ENCODE results near the gene SLC9A8.

SLC9A8 gene

DNA sequence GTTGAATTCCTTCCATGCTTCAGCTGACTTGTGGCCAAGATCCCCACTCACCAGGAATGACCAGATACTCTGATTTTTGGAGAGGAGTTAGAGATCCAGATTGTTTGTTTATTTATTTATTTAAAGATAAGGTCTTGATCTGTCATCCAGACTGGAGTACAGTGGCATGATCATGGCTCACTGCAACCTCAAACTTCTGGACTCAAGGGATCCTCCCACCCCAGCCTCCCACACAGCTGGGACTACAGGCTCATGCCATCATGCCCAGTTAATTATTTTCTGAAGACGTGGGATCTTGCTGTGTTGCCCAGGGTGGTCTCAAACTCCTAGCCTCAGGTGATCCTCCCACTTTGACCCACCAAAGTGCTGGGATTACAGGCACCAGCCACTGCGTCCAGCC is 106.8 kb downstream of the SLC9A8 start:
- no peak for FAIRE-seq
- no peak for TF ChIP-seq TAF1 (IDR thresholded peaks at IDR 0.05; ENCODE audit: borderline replicate concordance, low read depth, low read length)
- DNase-seq (ENCODE audit: insufficient read length), result no peak

DNA sequence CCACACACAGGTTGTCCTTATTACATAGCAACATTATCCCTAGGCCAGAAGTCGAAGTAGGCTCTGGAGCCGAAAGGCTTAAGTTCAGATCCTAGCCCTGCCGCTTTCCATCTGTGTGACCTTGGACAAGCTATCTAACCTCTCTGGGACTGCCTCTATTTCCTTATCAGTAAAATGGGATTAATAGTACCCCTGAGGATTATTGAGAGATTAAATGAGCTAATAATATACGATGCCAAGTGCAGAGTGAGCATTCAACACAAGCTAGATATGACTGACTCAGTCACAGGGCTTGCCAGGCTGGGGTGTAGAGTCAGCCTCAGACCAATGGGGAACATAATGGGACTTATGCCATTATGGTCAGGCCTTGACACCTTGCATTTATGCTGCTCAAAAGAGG is 111.6 kb downstream of the SLC9A8 start:
- no peak for TF ChIP-seq POLR2AphosphoS5 (IDR thresholded peaks at IDR 0.05; ENCODE audit: low read depth, low read length)
- no peak for TF ChIP-seq TAF1 (IDR thresholded peaks at IDR 0.05; ENCODE audit: borderline replicate concordance, low read depth, low read length)
- no peak for TF ChIP-seq POLR2A (IDR thresholded peaks at IDR 0.05; ENCODE audit: low read depth, low read length)
- DNase-seq (ENCODE audit: insufficient read length) (no peak), FAIRE-seq (no peak)

DNA sequence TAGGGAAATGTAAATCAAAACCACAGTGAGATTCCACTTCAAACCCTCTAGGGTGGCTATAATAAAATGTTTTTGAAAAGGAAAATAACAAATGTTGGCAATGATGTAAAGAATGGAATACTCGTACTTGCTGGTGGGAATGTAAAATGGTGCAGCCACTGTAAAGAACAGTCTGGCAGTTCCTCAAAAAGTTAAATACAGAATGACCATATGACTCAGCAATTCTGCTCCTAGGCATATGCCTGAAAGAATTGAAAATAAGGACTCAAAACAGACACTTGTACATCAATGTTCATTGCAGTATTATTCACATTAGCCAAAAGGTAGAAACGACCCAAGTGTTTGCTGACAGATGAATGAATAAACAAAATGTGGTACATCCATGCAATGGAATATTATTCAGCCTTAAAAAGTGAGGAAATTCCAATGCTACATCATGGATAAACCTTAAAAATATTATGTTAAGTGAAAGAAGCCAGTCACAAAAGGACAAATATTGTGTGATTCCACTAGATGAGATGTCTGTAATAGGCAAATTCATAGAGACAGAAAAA is 113.3 kb downstream of the SLC9A8 start:
- FAIRE-seq, result no peak
- TF ChIP-seq POLR2AphosphoS5 (IDR thresholded peaks at IDR 0.05; ENCODE audit: low read depth, low read length) (no peak), POLR2A (IDR thresholded peaks at IDR 0.05; ENCODE audit: low read depth, low read length) (no peak), TAF1 (IDR thresholded peaks at IDR 0.05; ENCODE audit: borderline replicate concordance, low read depth, low read length) (no peak)
- DNase-seq (ENCODE audit: insufficient read length), result no peak

DNA sequence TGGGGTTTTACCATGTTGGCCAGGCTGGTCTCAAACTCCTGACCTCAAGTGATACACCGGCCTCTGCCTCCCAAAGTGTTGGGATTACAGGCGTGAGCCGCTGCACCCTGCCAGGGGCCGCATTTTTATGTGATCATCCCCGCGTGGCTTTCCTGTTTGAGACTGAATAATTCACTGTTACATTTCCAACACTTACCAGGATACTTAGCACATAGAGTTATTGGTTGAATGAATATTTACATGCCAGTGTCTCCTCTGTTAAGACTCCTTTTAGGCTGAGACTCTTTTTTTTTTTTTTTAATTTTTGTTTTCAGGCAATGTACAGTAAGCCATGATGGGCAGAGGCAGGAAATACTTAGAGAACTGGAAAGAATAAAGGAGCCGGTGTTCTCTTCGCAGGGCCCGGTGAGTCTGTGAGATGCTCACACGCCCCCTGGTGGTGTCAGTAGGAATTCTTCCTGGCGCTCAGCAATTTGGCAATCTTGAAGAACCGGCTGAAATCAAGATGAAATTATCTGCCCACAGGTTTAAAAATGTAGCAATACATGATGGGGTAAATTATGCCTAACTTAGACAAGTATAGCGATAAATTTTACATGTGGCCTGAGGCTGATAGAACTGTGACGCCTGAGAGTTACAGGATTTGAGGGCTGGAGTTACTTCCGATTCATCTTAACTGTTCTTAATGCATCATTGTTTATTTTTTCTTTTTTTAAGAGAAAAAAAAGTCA is 115.9 kb downstream of the SLC9A8 start:
- FAIRE-seq, result no peak
- DNase-seq (ENCODE audit: insufficient read length), result peak; percentile 48
- TF ChIP-seq POLR2A (IDR thresholded peaks at IDR 0.05; ENCODE audit: low read depth, low read length), result no peak
- TF ChIP-seq TAF1 (IDR thresholded peaks at IDR 0.05; ENCODE audit: borderline replicate concordance, low read depth, low read length), result no peak
- TF ChIP-seq POLR2AphosphoS5 (IDR thresholded peaks at IDR 0.05; ENCODE audit: low read depth, low read length), result no peak

DNA sequence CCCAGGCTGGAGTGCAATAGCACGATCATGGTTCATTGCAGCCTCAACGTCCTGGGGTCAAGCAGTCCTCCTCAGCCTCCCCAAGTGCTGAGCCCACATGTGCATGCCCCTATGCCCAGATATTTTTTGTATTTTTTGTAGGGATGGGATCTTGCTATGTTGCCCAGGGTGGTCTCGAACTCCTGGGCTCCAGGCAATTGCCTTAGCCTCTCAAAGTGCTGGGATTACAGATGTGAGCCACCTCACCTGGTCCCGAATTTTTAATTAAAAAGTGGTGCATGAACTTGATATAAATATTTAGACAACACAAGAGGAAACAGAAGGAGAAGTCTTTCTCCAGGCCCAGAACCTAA is 116.5 kb downstream of the SLC9A8 start:
- no peak for DNase-seq (ENCODE audit: insufficient read length)
- TF ChIP-seq POLR2AphosphoS5 (IDR thresholded peaks at IDR 0.05; ENCODE audit: low read depth, low read length) (no peak), TAF1 (IDR thresholded peaks at IDR 0.05; ENCODE audit: borderline replicate concordance, low read depth, low read length) (no peak), POLR2A (IDR thresholded peaks at IDR 0.05; ENCODE audit: low read depth, low read length) (no peak)
- FAIRE-seq, result no peak

DNA sequence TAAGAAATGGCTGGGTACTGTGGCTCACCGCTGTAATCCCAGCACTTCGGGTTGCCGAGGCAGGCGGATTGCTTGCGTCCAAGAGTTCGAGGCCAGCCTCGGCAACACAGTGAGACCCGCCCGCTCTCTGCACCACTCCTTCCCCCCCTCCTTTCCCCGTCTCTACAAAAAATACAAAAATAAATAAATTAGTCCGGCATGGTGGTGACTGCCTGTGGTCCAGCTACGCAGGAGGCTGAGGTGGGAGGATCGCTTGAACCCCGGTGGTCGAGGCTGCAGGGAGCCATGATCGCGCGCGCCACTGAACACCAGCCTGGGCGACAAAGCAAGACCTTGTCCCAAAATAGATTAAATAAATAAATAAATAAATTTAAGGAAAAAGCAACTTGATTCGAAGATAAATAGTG is 123.1 kb downstream of the SLC9A8 start:
- DNase-seq (ENCODE audit: insufficient read length) (no peak), FAIRE-seq (no peak)
- TF ChIP-seq POLR2AphosphoS5 (IDR thresholded peaks at IDR 0.05; ENCODE audit: low read depth, low read length) (no peak), TAF1 (IDR thresholded peaks at IDR 0.05; ENCODE audit: borderline replicate concordance, low read depth, low read length) (no peak), POLR2A (IDR thresholded peaks at IDR 0.05; ENCODE audit: low read depth, low read length) (no peak)

DNA sequence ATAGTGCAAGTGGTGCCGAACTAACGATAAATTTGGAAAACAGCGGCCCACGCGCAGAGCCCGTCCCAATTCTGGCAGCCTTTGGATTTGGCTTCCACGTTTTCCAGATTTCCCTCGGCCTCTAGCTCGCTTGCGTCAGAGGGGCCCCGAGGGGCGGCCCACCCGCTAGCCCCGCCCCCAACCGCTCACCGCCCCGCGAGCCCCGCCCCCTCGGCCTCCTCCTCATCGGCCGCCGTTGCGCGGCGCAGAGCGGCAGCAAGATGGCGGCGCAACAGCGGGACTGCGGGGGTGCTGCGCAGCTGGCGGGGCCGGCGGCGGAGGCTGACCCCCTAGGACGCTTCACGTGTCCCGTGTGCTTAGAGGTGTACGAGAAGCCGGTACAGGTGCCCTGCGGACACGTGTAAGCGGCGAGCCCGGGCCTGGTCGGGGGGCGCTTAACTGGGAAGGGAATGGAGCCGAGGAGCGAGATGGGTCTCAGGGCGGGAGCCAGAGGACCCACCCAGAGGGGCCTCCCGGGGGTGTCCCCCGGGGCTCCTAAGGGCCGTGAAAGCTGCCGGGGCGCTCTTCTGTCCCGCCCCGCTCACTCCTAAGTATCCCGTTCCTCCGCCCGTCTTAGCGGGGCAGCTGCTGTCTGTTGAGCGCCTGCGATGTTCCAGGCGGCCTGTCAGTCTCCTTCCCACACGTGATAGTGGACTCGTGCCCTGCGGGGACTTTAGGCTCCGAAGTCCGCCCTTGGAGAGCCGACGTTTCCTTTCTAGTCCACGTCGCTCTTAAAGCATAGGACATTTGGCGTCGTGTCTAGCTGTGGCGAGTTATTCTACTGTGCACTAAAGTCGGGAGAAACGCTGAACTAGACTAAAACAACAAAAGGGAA is 123.8 kb downstream of the SLC9A8 start, which contains the start of gene RNF114:
RNF114 (plus strand) TSS at position 245 of the 874 bp plus-strand sequence; CDS start at position 261, 16 bp downstream.
- FAIRE-seq (peak; percentile 67), DNase-seq (ENCODE audit: insufficient read length) (peak; percentile 95)
- TF ChIP-seq TAF1 (IDR thresholded peaks at IDR 0.05; ENCODE audit: borderline replicate concordance, low read depth, low read length), result peak; percentile 77; the same call in 1 of the 2 replicates
- peak; percentile 83; the same call in 1 of the 2 replicates for TF ChIP-seq POLR2A (IDR thresholded peaks at IDR 0.05; ENCODE audit: low read depth, low read length)
- TF ChIP-seq POLR2AphosphoS5 (IDR thresholded peaks at IDR 0.05; ENCODE audit: low read depth, low read length), result peak; percentile 85

DNA sequence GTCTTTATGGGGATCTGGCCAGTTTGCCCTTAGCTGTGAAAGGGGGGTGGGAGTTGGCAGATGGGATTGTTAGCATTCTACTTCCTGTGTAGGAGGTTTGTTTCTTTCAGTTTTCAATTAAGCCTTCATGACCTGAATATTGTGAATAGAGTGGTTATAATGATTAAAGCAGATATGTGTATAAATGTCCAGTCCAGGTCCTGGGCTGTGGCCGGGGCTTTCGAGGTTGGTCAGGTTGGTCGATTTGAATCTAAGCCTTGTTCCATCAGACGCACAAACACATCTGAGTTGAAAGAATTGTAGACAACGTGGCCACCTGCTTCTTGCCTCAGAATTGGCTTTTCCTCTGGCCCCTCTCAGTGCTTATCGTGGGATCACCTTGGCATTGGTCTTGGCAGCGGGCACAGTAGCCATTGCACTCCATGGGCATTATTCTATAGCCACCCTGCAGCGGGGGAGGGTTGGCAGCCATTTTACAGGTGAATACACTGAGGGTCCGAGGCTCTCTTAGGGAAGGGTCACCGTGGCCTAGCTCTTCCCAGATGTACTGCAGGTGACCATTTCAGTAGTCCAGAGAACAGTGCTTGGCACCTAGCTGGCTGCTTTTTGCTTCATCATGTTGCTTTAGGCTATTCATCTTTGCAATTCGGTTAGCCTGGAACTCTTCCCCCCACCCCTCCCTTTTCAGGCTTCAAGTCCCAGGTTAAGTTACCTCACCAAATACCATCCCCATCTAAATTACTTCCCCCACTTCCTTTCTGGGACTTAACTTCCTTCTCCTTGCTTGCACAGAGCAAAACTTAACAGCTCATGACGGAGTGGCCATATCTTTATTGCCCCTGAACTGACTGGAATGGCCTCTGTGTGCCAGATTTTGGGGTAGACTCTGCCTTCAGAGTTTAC is 124.7 kb downstream of the SLC9A8 start:
- TF ChIP-seq TAF1 (IDR thresholded peaks at IDR 0.05; ENCODE audit: borderline replicate concordance, low read depth, low read length), result no peak
- no peak for TF ChIP-seq POLR2A (IDR thresholded peaks at IDR 0.05; ENCODE audit: low read depth, low read length)
- DNase-seq (ENCODE audit: insufficient read length) (no peak), FAIRE-seq (no peak)

DNA sequence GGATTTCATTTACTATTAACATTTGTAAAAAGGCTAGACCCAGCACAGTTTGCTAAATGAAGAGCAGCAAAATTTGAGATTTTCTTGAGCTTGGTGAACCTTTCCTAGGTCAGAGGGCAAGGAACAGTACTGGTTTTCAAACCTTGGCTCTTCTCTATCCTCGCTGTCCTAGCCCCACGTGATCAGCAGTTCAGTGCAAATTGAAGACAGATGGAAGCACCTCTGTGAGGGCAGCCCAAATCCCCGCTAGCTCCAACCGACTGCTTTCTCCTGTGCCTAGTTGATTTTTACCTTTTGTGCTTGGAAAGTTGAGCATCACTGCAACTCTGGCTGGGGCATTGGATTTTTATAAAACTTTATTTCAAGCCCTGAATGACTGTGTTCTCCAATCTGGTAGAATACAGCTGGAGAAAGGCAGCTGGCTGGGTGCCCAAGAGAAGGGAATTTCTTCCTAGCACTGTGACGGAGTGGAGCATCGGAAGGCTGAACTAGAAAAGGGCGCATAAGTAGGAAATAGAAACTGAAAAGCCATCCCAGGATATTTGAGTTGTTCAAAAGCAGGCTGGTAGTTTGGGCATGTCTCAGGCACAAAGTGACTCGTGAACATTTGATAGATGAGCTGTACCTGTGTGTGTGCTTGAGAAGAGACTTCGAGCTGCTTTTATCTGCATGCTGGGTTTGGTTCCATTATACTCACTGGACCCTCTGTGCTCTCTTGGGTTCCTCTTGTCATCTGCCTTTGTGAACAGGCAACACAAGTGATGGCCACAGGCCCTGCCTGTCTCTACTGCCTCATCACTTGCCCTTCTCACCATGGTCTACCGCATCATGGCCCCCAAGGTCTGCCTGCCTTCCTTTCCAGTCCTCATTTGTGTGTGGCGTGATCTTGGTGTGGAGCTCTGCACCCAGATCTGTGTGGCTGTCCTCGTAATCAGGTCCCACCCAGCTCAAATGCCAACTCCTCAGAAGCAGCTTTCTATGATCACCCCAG is 125.8 kb downstream of the SLC9A8 start:
- no peak for DNase-seq (ENCODE audit: insufficient read length)
- TF ChIP-seq POLR2A (IDR thresholded peaks at IDR 0.05; ENCODE audit: low read depth, low read length) (no peak), POLR2AphosphoS5 (IDR thresholded peaks at IDR 0.05; ENCODE audit: low read depth, low read length) (no peak), TAF1 (IDR thresholded peaks at IDR 0.05; ENCODE audit: borderline replicate concordance, low read depth, low read length) (no peak)
- FAIRE-seq, result no peak

DNA sequence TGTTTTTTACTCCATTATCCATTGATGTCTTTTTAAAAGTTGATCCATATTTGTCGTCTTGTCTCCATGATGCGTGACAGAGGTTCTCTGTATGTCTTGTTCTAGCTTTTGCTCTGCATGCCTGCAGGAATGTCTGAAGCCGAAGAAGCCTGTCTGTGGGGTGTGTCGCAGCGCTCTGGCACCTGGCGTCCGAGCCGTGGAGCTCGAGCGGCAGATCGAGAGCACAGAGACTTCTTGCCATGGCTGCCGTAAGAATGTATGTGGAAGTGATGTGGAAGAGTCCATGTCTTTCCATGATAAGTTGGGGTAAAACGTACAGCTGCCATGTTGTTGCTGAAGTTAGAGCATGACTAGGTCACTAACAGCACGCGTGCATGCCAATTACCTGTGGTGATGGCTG is 128.8 kb downstream of the SLC9A8 start:
- TF ChIP-seq POLR2A (IDR thresholded peaks at IDR 0.05; ENCODE audit: low read depth, low read length), result no peak
- no peak for TF ChIP-seq TAF1 (IDR thresholded peaks at IDR 0.05; ENCODE audit: borderline replicate concordance, low read depth, low read length)
- TF ChIP-seq POLR2AphosphoS5 (IDR thresholded peaks at IDR 0.05; ENCODE audit: low read depth, low read length), result no peak
- DNase-seq (ENCODE audit: insufficient read length) (no peak), FAIRE-seq (no peak)
